K562 (cell line): Measurements from ENCODE around the gene ELOVL1. TPM values are rescaled to one million over a fixed set of nuclear protein-coding genes. Genes with fewer than 3 reads are reported as not detected.

ENCODE experiments used
- COPS2 ChIP-seq: fragments of 450-650 bp; conservative IDR thresholded peaks from 2 replicates; pipeline ENCODE4 v1.6.1; 2016; ENCODE audit warnings: mild to moderate bottlenecking, moderate library complexity
- KAT8 ChIP-seq: fragments of 450-650 bp; IDR thresholded peaks from 2 replicates; pipeline ENCODE4 v1.6.1; 2016; ENCODE audit warnings: low read depth, mild to moderate bottlenecking
- KLF16 ChIP-seq: IDR thresholded peaks from 2 replicates; pipeline ENCODE4 v1.6.1; 2016; ENCODE audit warnings: antibody characterized with exemption
- MCM3 ChIP-seq: fragments of 450-650 bp; IDR thresholded peaks from 2 replicates; pipeline ENCODE4 v1.6.1; 2016
- MYC ChIP-seq, 2 experiments: fragments of 250-450 bp in 1 of 2; sonication (Bioruptor Pico) in 1 of 2; IDR thresholded peaks; 2 replicates each; pipeline versions ENCODE4 v1.5.1 to v1.6.1; 2012 to 2021; ENCODE audit warnings: low read depth in 2 of 2, borderline replicate concordance in 1 of 2, improper control_type of control experiment in 1 of 2, low read length in 1 of 2, mild to moderate bottlenecking in 1 of 2, moderate library complexity in 1 of 2
- NFE2 ChIP-seq: IDR thresholded peaks from 2 replicates; pipeline ENCODE4 v1.6.1; 2014; ENCODE audit warnings: antibody characterized with exemption, low read depth
- TCF3 ChIP-seq: sonication (generic); formaldehyde crosslinking; IDR thresholded peaks from 2 replicates; pipeline ENCODE4 v1.4.0; 2020; ENCODE audit warnings: mild to moderate bottlenecking, missing genetic modification reagents
- ZNF12 ChIP-seq: sonication (generic); formaldehyde crosslinking; IDR thresholded peaks from 2 replicates; pipeline ENCODE4 v1.4.0; 2020; ENCODE audit warnings: mild to moderate bottlenecking, missing genetic modification reagents
- ZSCAN29 ChIP-seq: fragments of 450-650 bp; IDR thresholded peaks from 2 replicates; pipeline ENCODE4 v1.6.1; 2017
- polyA plus RNA-seq, 8 experiments: library from polyadenylated mRNA; depleted of rRNA in 4 of 8; stranded (reverse) in 5 of 8; unstranded in 3 of 8; fragments of >200 nt; fragmentation: Nextera tagmentation in 2 of 8; fragmentation: Illumina TruSeq in 1 of 8; extraction: Ambion mirVana in 2 of 8; extraction: Trizol in 1 of 8; gene quantifications; 2 replicates each; pipeline versions ENCODE4 v1.2.1 to v1.2.3, GENCODE V29; 2011 to 2014; ENCODE audit warnings: inconsistent platforms in 1 of 8, missing spikeins in 1 of 8
- total RNA-seq, 7 experiments: library from RNA; depleted of rRNA in 6 of 7; stranded (reverse); fragments of >200 nt in 6 of 7; fragmentation: Illumina TruSeq in 2 of 7; extraction: Trizol in 2 of 7; gene quantifications; 2 replicates each; pipeline versions ENCODE4 v1.2.1 to v1.2.3, GENCODE V29; 2011 to 2021; ENCODE audit warnings: low replicate concordance in 1 of 7
- TF ChIP-seq, protein P1 (sequence below), 3 experiments: fragments of 200-800 bp in 1 of 3; sonication (Bioruptor generic) in 1 of 3; sonication (generic) in 1 of 3; formaldehyde crosslinking in 1 of 3; IDR thresholded peaks; 2 replicates each; pipeline versions ENCODE4 v1.6.1 to v1.8.0; 2016 to 2022; ENCODE audit warnings: mild to moderate bottlenecking in 2 of 3, missing compliant biosample characterization in 2 of 3, missing genetic modification characterization in 2 of 3, missing genetic modification reagents in 1 of 3
- TF ChIP-seq, protein P2 (sequence below): fragments of 450-650 bp; IDR thresholded peaks from 2 replicates; pipeline ENCODE4 v1.6.1; 2016; ENCODE audit warnings: low read depth, mild to moderate bottlenecking, moderate library complexity
- TF ChIP-seq, protein P3 (sequence below): IDR thresholded peaks from 2 replicates; pipeline ENCODE4 v1.6.1; 2014; ENCODE audit warnings: antibody characterized with exemption
- TF ChIP-seq, protein P4 (sequence below): fragments of 450-650 bp; IDR thresholded peaks from 2 replicates; pipeline ENCODE4 v1.6.1; 2017; ENCODE audit warnings: antibody characterized with exemption, mild to moderate bottlenecking
- TF ChIP-seq, protein P5 (sequence below): sonication (generic); formaldehyde crosslinking; IDR thresholded peaks from 2 replicates; pipeline ENCODE4 v1.8.0; 2022; ENCODE audit warnings: mild to moderate bottlenecking, missing genetic modification reagents, borderline replicate concordance

Gene ELOVL1
- total and polyA plus RNA-seq, 9 of the 15 experiments (the other 6 are each of a cell fraction or from before 2014, with no cell fraction given), result 51.0 to 157 (median 70.3) TPM

DNA sequence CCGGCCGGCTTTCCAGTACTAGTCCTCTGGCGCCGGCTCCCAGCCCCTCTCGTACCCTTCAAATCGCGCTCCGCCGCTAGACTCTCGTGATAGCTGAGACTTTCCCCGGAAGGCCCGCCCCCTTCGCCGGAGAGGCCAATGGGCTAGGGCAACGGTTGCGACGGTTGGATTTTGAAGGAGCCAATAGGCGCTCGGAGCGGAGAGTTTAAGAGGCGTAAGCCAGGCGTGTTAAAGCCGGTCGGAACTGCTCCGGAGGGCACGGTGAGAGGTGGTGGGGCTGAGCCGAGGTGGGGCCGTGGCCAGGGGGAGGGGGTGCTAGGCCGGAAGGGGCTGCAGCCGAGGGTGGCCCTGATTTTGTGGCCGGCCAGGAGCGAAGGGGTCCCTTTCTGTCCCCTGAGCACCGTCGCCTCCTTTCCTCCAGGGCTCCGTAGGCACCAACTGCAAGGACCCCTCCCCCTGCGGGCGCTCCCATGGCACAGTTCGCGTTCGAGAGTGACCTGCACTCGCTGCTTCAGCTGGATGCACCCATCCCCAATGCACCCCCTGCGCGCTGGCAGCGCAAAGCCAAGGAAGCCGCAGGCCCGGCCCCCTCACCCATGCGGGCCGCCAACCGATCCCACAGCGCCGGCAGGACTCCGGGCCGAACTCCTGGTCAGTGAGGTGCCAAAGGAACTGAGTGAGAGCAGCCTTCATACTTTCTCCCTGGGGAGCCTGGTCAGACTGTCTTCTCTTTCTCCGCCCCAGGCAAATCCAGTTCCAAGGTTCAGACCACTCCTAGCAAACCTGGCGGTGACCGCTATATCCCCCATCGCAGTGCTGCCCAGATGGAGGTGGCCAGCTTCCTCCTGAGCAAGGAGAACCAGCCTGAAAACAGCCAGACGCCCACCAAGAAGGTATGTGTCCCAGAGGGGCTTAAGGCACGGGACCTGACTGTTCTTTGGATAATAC is 8.8 kb downstream of the ELOVL1 start, which contains the start of gene CDC20 (continued):
- TF ChIP-seq, protein P1, sequence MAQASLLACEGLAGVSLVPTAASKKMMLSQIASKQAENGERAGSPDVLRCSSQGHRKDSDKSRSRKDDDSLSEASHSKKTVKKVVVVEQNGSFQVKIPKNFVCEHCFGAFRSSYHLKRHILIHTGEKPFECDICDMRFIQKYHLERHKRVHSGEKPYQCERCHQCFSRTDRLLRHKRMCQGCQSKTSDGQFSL (CRISPR knock-in tag; IDR thresholded peaks at IDR 0.05), result 0 out of 2 replicates have a peak, but pooled peaks have one; percentile 19
- TF ChIP-seq, protein P1 (tag; IDR thresholded peaks at IDR 0.05), result no peak
- TF ChIP-seq MCM3 (no peak), ZNF12 (CRISPR knock-in tag) (no peak), ZSCAN29 (no peak), KLF16 (peak; percentile 83), MYC (IDR thresholded peaks at IDR 0.05; ENCODE audit: low read depth, low read length) (peak; percentile 18; the same call in 1 of the 2 replicates), MYC (CRISPR knock-in tag; IDR thresholded peaks at IDR 0.05; ENCODE audit: borderline replicate concordance, low read depth) (peak; percentile 88; the same call in 1 of the 2 replicates), COPS2 (no peak), KAT8 (no peak), TCF3 (no peak; the same call in 1 of the 2 replicates), NFE2 (0 out of 2 replicates have a peak, but pooled peaks have one; percentile 3)
- TF ChIP-seq, protein P2, sequence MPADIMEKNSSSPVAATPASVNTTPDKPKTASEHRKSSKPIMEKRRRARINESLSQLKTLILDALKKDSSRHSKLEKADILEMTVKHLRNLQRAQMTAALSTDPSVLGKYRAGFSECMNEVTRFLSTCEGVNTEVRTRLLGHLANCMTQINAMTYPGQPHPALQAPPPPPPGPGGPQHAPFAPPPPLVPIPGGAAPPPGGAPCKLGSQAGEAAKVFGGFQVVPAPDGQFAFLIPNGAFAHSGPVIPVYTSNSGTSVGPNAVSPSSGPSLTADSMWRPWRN, result no peak
- TF ChIP-seq, protein P3, sequence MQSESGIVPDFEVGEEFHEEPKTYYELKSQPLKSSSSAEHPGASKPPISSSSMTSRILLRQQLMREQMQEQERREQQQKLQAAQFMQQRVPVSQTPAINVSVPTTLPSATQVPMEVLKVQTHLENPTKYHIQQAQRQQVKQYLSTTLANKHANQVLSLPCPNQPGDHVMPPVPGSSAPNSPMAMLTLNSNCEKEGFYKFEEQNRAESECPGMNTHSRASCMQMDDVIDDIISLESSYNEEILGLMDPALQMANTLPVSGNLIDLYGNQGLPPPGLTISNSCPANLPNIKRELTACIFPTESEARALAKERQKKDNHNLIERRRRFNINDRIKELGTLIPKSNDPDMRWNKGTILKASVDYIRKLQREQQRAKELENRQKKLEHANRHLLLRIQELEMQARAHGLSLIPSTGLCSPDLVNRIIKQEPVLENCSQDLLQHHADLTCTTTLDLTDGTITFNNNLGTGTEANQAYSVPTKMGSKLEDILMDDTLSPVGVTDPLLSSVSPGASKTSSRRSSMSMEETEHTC, result no peak
- TF ChIP-seq, protein P4, sequence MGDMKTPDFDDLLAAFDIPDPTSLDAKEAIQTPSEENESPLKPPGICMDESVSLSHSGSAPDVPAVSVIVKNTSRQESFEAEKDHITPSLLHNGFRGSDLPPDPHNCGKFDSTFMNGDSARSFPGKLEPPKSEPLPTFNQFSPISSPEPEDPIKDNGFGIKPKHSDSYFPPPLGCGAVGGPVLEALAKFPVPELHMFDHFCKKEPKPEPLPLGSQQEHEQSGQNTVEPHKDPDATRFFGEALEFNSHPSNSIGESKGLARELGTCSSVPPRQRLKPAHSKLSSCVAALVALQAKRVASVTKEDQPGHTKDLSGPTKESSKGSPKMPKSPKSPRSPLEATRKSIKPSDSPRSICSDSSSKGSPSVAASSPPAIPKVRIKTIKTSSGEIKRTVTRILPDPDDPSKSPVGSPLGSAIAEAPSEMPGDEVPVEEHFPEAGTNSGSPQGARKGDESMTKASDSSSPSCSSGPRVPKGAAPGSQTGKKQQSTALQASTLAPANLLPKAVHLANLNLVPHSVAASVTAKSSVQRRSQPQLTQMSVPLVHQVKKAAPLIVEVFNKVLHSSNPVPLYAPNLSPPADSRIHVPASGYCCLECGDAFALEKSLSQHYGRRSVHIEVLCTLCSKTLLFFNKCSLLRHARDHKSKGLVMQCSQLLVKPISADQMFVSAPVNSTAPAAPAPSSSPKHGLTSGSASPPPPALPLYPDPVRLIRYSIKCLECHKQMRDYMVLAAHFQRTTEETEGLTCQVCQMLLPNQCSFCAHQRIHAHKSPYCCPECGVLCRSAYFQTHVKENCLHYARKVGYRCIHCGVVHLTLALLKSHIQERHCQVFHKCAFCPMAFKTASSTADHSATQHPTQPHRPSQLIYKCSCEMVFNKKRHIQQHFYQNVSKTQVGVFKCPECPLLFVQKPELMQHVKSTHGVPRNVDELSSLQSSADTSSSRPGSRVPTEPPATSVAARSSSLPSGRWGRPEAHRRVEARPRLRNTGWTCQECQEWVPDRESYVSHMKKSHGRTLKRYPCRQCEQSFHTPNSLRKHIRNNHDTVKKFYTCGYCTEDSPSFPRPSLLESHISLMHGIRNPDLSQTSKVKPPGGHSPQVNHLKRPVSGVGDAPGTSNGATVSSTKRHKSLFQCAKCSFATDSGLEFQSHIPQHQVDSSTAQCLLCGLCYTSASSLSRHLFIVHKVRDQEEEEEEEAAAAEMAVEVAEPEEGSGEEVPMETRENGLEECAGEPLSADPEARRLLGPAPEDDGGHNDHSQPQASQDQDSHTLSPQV, result no peak
- TF ChIP-seq, protein P5, sequence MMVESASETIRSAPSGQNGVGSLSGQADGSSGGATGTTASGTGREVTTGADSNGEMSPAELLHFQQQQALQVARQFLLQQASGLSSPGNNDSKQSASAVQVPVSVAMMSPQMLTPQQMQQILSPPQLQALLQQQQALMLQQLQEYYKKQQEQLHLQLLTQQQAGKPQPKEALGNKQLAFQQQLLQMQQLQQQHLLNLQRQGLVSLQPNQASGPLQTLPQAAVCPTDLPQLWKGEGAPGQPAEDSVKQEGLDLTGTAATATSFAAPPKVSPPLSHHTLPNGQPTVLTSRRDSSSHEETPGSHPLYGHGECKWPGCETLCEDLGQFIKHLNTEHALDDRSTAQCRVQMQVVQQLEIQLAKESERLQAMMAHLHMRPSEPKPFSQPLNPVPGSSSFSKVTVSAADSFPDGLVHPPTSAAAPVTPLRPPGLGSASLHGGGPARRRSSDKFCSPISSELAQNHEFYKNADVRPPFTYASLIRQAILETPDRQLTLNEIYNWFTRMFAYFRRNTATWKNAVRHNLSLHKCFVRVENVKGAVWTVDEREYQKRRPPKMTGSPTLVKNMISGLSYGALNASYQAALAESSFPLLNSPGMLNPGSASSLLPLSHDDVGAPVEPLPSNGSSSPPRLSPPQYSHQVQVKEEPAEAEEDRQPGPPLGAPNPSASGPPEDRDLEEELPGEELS (CRISPR knock-in tag), result 0 out of 2 replicates have a peak, but pooled peaks have one; percentile 32
